Cerebellar nuclear complex (tissue), 1 donor: ENCODE measurements around the gene WAC.

Experiments used
- DNase-seq, 2 experiments: peaks; one replicate each; lab custom pipeline; 2025; lab: John Stamatoyannopoulos, UW

Gene WAC

GRCh38 chr10:28668363-28669226 is 135.7 kb downstream of the WAC start:
- no peak for DNase-seq

- DNase-seq, result no peak
Measured at GRCh38 chr10:28669227-28670173, 136.6 kb downstream of the WAC start.
